ENCODE results near the gene PPP1R14D.

- TF ChIP-seq CTCF (IDR thresholded peaks at IDR 0.05) (no peak), POLR2A (IDR thresholded peaks at IDR 0.05) (no peak)
These were observed 9.5 kb downstream of the PPP1R14D start for GRCh38 chr15:40819048-40819447.
